ENCODE measurements around the gene ZNF146. TPM values are rescaled to one million over a fixed set of nuclear protein-coding genes. Genes with fewer than 3 reads are reported as not detected.

The ZNF146 gene
- total RNA-seq, 2 donors from 2014 or later, result 44.0 to 45.2 TPM

Other genes with a start within 250 kb of the ZNF146 start
- 10 to 100 TPM; 25.2 to 31.6 TPM for gene SDHAF1, start 219.9 kb upstream of the ZNF146 start, total RNA-seq
- gene SYNE4, start 206.3 kb upstream of the ZNF146 start, total RNA-seq, result 10 to 100 TPM in 1 of 2 donors, 1 to 10 TPM in 1; 9.3 to 10.1 TPM
- gene ALKBH6, start 200.9 kb upstream of the ZNF146 start, total RNA-seq, result 10 to 100 TPM; 17.0 to 26.2 TPM
- 10 to 100 TPM in 1 of 2 donors, 1 to 10 TPM in 1; 3.4 to 11.7 TPM for gene CLIP3, start 182.2 kb upstream of the ZNF146 start, total RNA-seq
- 1 to 10 TPM; 3.3 to 4.6 TPM for gene THAP8, start 160.8 kb upstream of the ZNF146 start, total RNA-seq
- 10 to 100 TPM in 1 of 2 donors, 1 to 10 TPM in 1; 2.1 to 13.1 TPM for gene WDR62, start 160.2 kb upstream of the ZNF146 start, total RNA-seq
- gene OVOL3, start 104.0 kb upstream of the ZNF146 start, total RNA-seq, result not detected
- gene POLR2I, start 100.2 kb upstream of the ZNF146 start, total RNA-seq, result 10 to 100 TPM; 41.6 to 94.0 TPM
- 100 to 1,000 TPM in 1 of 2 donors, 10 to 100 TPM in 1; 82.3 to 115 TPM for gene TBCB, start 99.6 kb upstream of the ZNF146 start, total RNA-seq
- gene CAPNS1, start 75.0 kb upstream of the ZNF146 start, total RNA-seq, result 100 to 1,000 TPM; 677 to 794 TPM
- gene COX7A1, start 62.7 kb upstream of the ZNF146 start, total RNA-seq, result 10 to 100 TPM in 1 of 2 donors, 1 to 10 TPM in 1; 8.2 to 17.1 TPM
- gene ZNF565, start 441 bp upstream of the ZNF146 start, total RNA-seq, result 1 to 10 TPM; 2.2 to 3.2 TPM
- gene ZFP14, start 164.1 kb downstream of the ZNF146 start, total RNA-seq, result 1 to 10 TPM; 3.4 to 5.0 TPM
- 1 to 10 TPM; 1.3 to 2.0 TPM for gene ZFP82, start 203.5 kb downstream of the ZNF146 start, total RNA-seq

Data from colonic mucosa (tissue), 2 donors.